ENCODE results near the gene MNX1.

The MNX1 gene

GRCh38 chr7:157009778-157010587 lies 480 bp downstream of the MNX1 start:
- Histone ChIP-seq H3K4me1 (no peaks in the 10 kb centered on the region), H3K4me3 (ENCODE audit: low read depth, low read length) (peak overlapping the region; percentile 61), H3K27me3 (peaks cover 97% of the 10 kb centered on the region), H3K9me3 (peaks cover 2% of the 10 kb centered on the region; the same call in 1 of the 2 replicates), H3K36me3 (no peaks in the 10 kb centered on the region)
- DNase-seq, result no peak
- TF ChIP-seq, protein P1, sequence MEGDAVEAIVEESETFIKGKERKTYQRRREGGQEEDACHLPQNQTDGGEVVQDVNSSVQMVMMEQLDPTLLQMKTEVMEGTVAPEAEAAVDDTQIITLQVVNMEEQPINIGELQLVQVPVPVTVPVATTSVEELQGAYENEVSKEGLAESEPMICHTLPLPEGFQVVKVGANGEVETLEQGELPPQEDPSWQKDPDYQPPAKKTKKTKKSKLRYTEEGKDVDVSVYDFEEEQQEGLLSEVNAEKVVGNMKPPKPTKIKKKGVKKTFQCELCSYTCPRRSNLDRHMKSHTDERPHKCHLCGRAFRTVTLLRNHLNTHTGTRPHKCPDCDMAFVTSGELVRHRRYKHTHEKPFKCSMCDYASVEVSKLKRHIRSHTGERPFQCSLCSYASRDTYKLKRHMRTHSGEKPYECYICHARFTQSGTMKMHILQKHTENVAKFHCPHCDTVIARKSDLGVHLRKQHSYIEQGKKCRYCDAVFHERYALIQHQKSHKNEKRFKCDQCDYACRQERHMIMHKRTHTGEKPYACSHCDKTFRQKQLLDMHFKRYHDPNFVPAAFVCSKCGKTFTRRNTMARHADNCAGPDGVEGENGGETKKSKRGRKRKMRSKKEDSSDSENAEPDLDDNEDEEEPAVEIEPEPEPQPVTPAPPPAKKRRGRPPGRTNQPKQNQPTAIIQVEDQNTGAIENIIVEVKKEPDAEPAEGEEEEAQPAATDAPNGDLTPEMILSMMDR (IDR thresholded peaks at IDR 0.05; ENCODE audit: low read depth, low read length), result no peak

- H3K9me3 ChIP-seq, result peaks cover 2% of the 10 kb centered on the region; the same call in 1 of the 2 replicates
- TF ChIP-seq, protein P1 (IDR thresholded peaks at IDR 0.05; ENCODE audit: low read depth, low read length), result no peak
- H3K27me3 ChIP-seq, result peaks cover 97% of the 10 kb centered on the region
- H3K4me1 ChIP-seq, result no peaks in the 10 kb centered on the region
- H3K36me3 ChIP-seq, result no peaks in the 10 kb centered on the region
- DNase-seq, result no peak
- no peak overlapping the region for H3K4me3 ChIP-seq (ENCODE audit: low read depth, low read length)
Measured at GRCh38 chr7:157009170-157009777, 1.2 kb downstream of the MNX1 start.

- peaks cover 2% of the 10 kb centered on the region; the same call in 1 of the 2 replicates for H3K9me3 ChIP-seq
- TF ChIP-seq, protein P1 (IDR thresholded peaks at IDR 0.05; ENCODE audit: low read depth, low read length), result no peak
- H3K4me3 ChIP-seq (ENCODE audit: low read depth, low read length), result no peak overlapping the region
- H3K27me3 ChIP-seq, result peaks cover 97% of the 10 kb centered on the region
- H3K4me1 ChIP-seq, result no peaks in the 10 kb centered on the region
- H3K36me3 ChIP-seq, result no peaks in the 10 kb centered on the region
- no peak for DNase-seq
Measured at GRCh38 chr7:157008206-157009169, 2.0 kb downstream of the MNX1 start.

GRCh38 chr7:157007470-157008066 lies 2.9 kb downstream of the MNX1 start:
- no peak for DNase-seq
- TF ChIP-seq, protein P1 (IDR thresholded peaks at IDR 0.05; ENCODE audit: low read depth, low read length), result no peak
- Histone ChIP-seq H3K27me3 (peaks cover 98% of the 10 kb centered on the region), H3K9me3 (peaks cover 2% of the 10 kb centered on the region; the same call in 1 of the 2 replicates), H3K4me1 (peaks cover 7% of the 10 kb centered on the region; the same call in 1 of the 2 replicates), H3K4me3 (ENCODE audit: low read depth, low read length) (no peak overlapping the region), H3K36me3 (no peaks in the 10 kb centered on the region)

- DNase-seq, result no peak
- peaks cover 8% of the 10 kb centered on the region; the same call in 1 of the 2 replicates for H3K4me1 ChIP-seq
- H3K4me3 ChIP-seq (ENCODE audit: low read depth, low read length), result no peak overlapping the region
- H3K9me3 ChIP-seq, result peaks cover 2% of the 10 kb centered on the region; the same call in 1 of the 2 replicates
- TF ChIP-seq, protein P1 (IDR thresholded peaks at IDR 0.05; ENCODE audit: low read depth, low read length), result no peak
- H3K27me3 ChIP-seq, result peaks cover 98% of the 10 kb centered on the region
- no peaks in the 10 kb centered on the region for H3K36me3 ChIP-seq
Measured at GRCh38 chr7:157006829-157007469, 3.5 kb downstream of the MNX1 start.
